Cardiac fibroblast (primary cell): ENCODE data around the gene SFXN2.
"Not testable (repeated sequence)": the region's sequence is repeated elsewhere in the genome, so short reads cannot be mapped to it uniquely, and the experiment has no call there.

Source experiments
- DNase-seq, 2 donors: peaks; one replicate each; pipeline versions ENCODE4 v3.0.0 to v3.0.0-alpha.2; 2010; ENCODE audit warnings: low read depth in 2 of 2
- H3K4me3 ChIP-seq, 2 donors: replicated peaks in 1 of 2; 1 replicate in 1 of 2; 2 replicates in 1 of 2; pipeline ENCODE4 v1.5.1; 2011; ENCODE audit warnings: low read depth in 2 of 2, low read length in 2 of 2, mild to moderate bottlenecking in 2 of 2, moderate library complexity in 1 of 2
- CTCF ChIP-seq: IDR thresholded peaks from one replicate; pipeline ENCODE4 v1.5.1; 2011; ENCODE audit warnings: low read depth, mild to moderate bottlenecking, low read length, inconsistent platforms

SFXN2 gene

GRCh38 chr10:102753718-102754117, 39.3 kb downstream of the SFXN2 start:
- no peak for TF ChIP-seq CTCF

GRCh38 chr10:102757323-102757722, 42.9 kb downstream of the SFXN2 start:
- no peak for DNase-seq
- TF ChIP-seq CTCF = no peak
- no peak overlapping the region for H3K4me3 ChIP-seq

More at GRCh38 chr10:102753718-102754117, 39.3 kb downstream of the SFXN2 start:
- no peak for DNase-seq
- no peak overlapping the region for H3K4me3 ChIP-seq

- TF ChIP-seq CTCF = no peak
- H3K4me3 ChIP-seq = no peak overlapping the region
- DNase-seq = no peak
These were observed 44.0 kb downstream of the SFXN2 start for GRCh38 chr10:102758240-102758932.

GRCh38 chr10:102758933-102759262, 44.5 kb downstream of the SFXN2 start:
- H3K4me3 ChIP-seq = not testable (repeated sequence)
- DNase-seq = peak in 1 of 2 donors; percentile 22

- no peak for DNase-seq
- TF ChIP-seq CTCF = no peak
- no peak overlapping the region for H3K4me3 ChIP-seq
These were observed 45.2 kb downstream of the SFXN2 start for GRCh38 chr10:102759497-102760210.

- no peak for DNase-seq
- no peak overlapping the region for H3K4me3 ChIP-seq
- TF ChIP-seq CTCF = no peak
These were observed 47.5 kb downstream of the SFXN2 start for GRCh38 chr10:102761981-102762380.

- DNase-seq = no peak
- TF ChIP-seq CTCF = no peak
- H3K4me3 ChIP-seq = no peak overlapping the region
These were observed 48.1 kb downstream of the SFXN2 start for GRCh38 chr10:102762401-102763015.
